SU-DHL-6 (cell line): ENCODE measurements around the gene BRSK2.

Experiments used
- H2AFZ ChIP-seq: fragments of 200-600 bp; sonication (generic); 2 replicates; pipeline ENCODE4 v1.6.1; 2014; ENCODE audit warnings: low read depth, mild to moderate bottlenecking, moderate library complexity, mixed read lengths, antibody characterized with exemption, low read length; ENCODE audit not compliant: severe bottlenecking
- H3F3A ChIP-seq: fragments of 200-600 bp; shearing (Covaris generic); 2 replicates; pipeline ENCODE4 v1.6.0; 2016; ENCODE audit warnings: antibody characterized with exemption, mild to moderate bottlenecking; ENCODE audit not compliant: insufficient read depth
- H3K27ac ChIP-seq: fragments of 200-600 bp; sonication (generic); 2 replicates; pipeline ENCODE4 v1.5.1; 2016; ENCODE audit warnings: low read depth, mild to moderate bottlenecking, low read length, moderate library complexity, mixed read lengths
- H3K27me3 ChIP-seq: fragments of 200-600 bp; sonication (generic), shearing (Covaris generic); 2 replicates; pipeline ENCODE4 v1.6.0; 2014; ENCODE audit warnings: mild to moderate bottlenecking, low read length
- H3K36me3 ChIP-seq: fragments of 200-600 bp; sonication (generic); 2 replicates; pipeline ENCODE4 v1.6.1; 2014; ENCODE audit warnings: mild to moderate bottlenecking, low read length, mixed read lengths
- H3K4me2 ChIP-seq: fragments of 300-600, 200-600 bp; shearing (Covaris generic), sonication (generic); 2 replicates; pipeline ENCODE4 v1.6.0; 2014; ENCODE audit warnings: low read length, low read depth, mild to moderate bottlenecking; ENCODE audit not compliant: poor library complexity, severe bottlenecking
- H3K4me3 ChIP-seq: fragments of 200-600 bp; sonication (generic); 2 replicates; pipeline ENCODE4 v1.5.1; 2014; ENCODE audit warnings: antibody characterized with exemption, low read length, mild to moderate bottlenecking, mixed read lengths; ENCODE audit not compliant: insufficient read depth, poor library complexity, severe bottlenecking
- H3K79me2 ChIP-seq: fragments of 200-600 bp; sonication (generic); 2 replicates; pipeline ENCODE4 v1.6.1; 2014; ENCODE audit warnings: mild to moderate bottlenecking, low read length, moderate library complexity; ENCODE audit not compliant: insufficient read depth
- H3K9ac ChIP-seq: fragments of 200-600 bp; sonication (generic); 2 replicates; pipeline ENCODE4 v1.7.0; 2014; ENCODE audit warnings: mild to moderate bottlenecking, low read length
- H3K9me2 ChIP-seq: fragments of 200-600 bp; sonication (generic); replicated peaks from 2 replicates; pipeline ENCODE4 v1.6.1; 2014; ENCODE audit warnings: low read length; ENCODE audit not compliant: insufficient read depth
- H3K9me3 ChIP-seq: fragments of 200-600 bp; sonication (generic); 2 replicates; pipeline ENCODE4 v1.6.1; 2014; ENCODE audit warnings: low read length, mixed read lengths; ENCODE audit not compliant: insufficient read depth
- H4K20me1 ChIP-seq: fragments of 200-600 bp; sonication (generic); 2 replicates; pipeline ENCODE4 v1.6.1; 2014; ENCODE audit warnings: low read depth, mild to moderate bottlenecking, antibody characterized with exemption, low read length, moderate library complexity, mixed read lengths
- CTCF ChIP-seq: fragments of 200-600 bp; sonication (generic); IDR thresholded peaks from one replicate; pipeline ENCODE4 v1.5.1; 2017; ENCODE audit warnings: antibody characterized with exemption, mild to moderate bottlenecking, low read length, moderate library complexity; ENCODE audit not compliant: insufficient read depth, poor library complexity, severe bottlenecking
- EZH2phosphoT487 ChIP-seq: fragments of 200-600 bp; sonication (generic), shearing (Covaris generic); conservative IDR thresholded peaks from 2 replicates; pipeline ENCODE4 v1.6.1; 2018; ENCODE audit warnings: mild to moderate bottlenecking, antibody characterized with exemption, low read length, moderate library complexity, mixed read lengths

BRSK2 gene

GRCh38 chr11:1452744-1453143 is 63.0 kb downstream of the BRSK2 start:
- Histone ChIP-seq H3K9me3 (no peaks in the 10 kb centered on the region), H4K20me1 (no peaks in the 10 kb centered on the region), H3K27me3 (no peaks in the 10 kb centered on the region), H3K9me2 (no peaks in the 10 kb centered on the region), H3K4me3 (no peak overlapping the region), H3F3A (no peaks in the 10 kb centered on the region), H3K36me3 (no peaks in the 10 kb centered on the region), H3K4me2 (no peak overlapping the region), H2AFZ (no peak overlapping the region), H3K27ac (no peak overlapping the region), H3K79me2 (no peaks in the 10 kb centered on the region), H3K9ac (no peak overlapping the region)
- TF ChIP-seq CTCF (no peak), EZH2phosphoT487 (no peak)

GRCh38 chr11:1453611-1454034 is 63.9 kb downstream of the BRSK2 start:
- H3K36me3 ChIP-seq, result no peaks in the 10 kb centered on the region
- no peaks in the 10 kb centered on the region for H3K79me2 ChIP-seq
- H3K9me3 ChIP-seq, result no peaks in the 10 kb centered on the region
- H3K4me2 ChIP-seq, result no peak overlapping the region
- H3K9me2 ChIP-seq, result no peaks in the 10 kb centered on the region
- H3K27me3 ChIP-seq, result no peaks in the 10 kb centered on the region
- no peak overlapping the region for H3K9ac ChIP-seq
- no peak overlapping the region for H3K27ac ChIP-seq
- no peaks in the 10 kb centered on the region for H4K20me1 ChIP-seq
- H2AFZ ChIP-seq, result no peak overlapping the region
- H3F3A ChIP-seq, result no peaks in the 10 kb centered on the region
- no peak overlapping the region for H3K4me3 ChIP-seq
- TF ChIP-seq CTCF (peak; percentile 61), EZH2phosphoT487 (no peak)

- Histone ChIP-seq H3K4me3 (no peak overlapping the region), H3K9me3 (no peaks in the 10 kb centered on the region), H3K27me3 (no peaks in the 10 kb centered on the region), H3K4me2 (no peak overlapping the region), H3K36me3 (no peaks in the 10 kb centered on the region), H3K9ac (no peak overlapping the region), H3K79me2 (no peaks in the 10 kb centered on the region), H3F3A (no peaks in the 10 kb centered on the region), H2AFZ (no peak overlapping the region), H3K9me2 (no peaks in the 10 kb centered on the region), H4K20me1 (no peaks in the 10 kb centered on the region), H3K27ac (no peak overlapping the region)
- TF ChIP-seq EZH2phosphoT487 (no peak), CTCF (no peak)
Observed at GRCh38 chr11:1454576-1454975, 64.8 kb downstream of the BRSK2 start.
